DLD1 (cell line): Measurements from ENCODE around the gene HDAC9.

Experiments
- in situ Hi-C: cut with HindIII; loops from 2 replicates; pipeline ENCODE4 v1.10.0; 2017; ENCODE audit warnings: low sequenced_read_pairs

HDAC9 gene

DNA sequence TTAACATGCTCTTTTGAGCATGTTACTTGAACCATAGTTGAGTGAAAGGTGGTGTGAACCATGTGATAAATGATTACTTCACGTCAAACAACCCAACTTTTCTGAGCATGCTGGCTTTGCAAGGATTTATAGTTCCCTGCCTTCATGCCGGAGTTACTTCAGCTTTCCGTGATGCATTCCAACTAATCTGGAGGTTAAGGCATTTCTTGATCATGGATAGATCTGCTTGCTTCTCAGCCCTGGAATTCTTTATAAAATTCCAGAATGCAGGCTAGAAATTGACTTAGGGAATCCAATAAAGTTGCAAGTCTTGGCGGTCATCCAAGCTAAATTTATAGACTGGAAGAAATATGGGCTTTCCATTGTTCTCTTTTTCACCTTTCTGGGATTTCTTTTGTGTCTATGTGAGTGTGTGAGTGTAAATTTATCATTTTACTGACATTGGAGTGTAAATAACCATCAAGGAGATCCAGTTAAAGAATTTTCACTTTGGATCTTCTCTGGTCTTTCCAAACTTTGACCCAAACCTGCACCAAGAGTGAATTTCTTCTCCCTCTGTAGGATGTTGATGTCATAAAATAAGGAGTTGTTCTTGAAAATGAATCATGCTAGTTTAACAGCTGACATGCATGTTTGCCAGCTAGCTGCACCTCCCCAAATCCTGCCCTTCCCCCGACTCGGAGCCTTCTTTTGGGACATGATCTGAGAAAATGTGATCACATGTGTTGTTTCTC, 332.9 kb downstream of the HDAC9 start:
- in situ Hi-C loops, result no loop called here

DNA sequence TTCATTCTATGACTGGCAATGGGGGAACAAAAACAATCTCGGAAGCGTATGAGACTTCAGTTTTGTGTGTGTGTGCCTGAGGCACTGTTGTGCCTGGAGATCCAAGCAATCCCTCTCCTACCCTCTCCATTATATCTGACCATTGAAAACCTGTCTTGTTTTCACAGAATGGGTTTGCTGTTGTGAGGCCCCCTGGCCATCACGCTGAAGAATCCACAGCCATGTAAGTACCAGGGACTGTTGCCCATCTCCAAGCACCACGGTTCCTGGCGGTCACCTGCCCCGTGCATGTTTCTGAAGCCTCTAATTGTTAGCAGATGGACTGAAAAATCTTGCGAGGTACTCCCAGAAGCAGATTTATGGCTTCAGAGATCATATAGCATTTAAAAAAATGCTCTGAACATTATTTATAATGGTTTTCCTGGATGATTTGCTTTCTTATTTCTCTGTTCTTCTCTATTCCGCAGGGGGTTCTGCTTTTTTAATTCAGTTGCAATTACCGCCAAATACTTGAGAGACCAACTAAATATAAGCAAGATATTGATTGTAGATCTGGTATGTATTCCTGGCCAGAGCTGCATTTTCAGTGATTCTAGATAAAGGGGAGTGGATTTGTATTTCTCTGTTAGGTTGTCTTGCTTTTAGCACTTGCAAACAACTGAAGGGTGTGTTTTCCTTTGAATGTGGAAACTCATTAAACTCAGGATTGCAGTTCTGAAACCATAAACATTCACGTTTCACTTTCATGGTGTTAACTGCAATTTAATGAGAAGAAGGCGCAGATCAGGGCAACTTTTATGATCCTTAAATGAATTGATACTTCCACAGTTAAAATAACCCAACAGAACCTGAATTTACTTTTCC, 333.7 kb downstream of the HDAC9 start:
- in situ Hi-C loops, result no loop called here

DNA sequence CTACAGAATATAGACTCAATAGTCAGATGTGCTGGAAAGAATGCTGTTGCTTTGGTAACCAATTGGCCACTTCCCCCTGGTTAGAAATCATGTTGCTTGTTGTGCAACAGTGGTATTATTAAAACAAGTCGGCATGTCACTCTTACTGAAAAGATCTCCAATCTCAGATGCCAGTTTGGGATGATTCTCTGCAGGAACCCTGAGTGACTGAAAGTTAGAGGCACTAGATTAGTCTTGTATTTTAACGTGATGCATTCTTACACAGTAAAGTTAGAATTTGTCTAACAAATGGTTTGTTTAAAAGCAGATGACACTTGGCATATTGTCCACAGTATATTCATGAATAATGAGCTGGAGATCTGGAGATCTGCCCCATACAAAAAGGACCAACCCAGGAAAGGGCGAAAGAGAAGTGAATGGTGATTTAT, 334.3 kb downstream of the HDAC9 start:
- in situ Hi-C loops, result no loop called here

DNA sequence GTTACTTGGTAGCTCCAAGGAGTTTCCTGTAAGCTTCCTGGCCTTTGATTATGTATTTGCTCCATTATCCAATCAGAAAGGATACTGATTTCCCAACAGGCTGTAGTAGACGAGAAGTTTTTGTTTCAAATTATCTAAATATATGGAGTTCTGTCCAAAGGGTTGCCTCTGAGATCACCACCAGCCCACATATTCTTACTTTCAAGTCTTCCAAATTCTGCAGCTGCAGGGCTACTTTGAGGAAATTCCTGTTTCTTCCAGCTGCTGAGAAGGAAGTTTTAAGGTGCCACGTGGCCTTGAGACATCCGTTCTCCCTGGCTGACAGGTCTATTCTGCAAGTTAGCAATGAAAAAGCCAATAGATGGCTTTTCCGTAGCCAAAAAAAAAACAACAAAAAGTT, 335.9 kb downstream of the HDAC9 start:
- in situ Hi-C loops, result no loop called here

DNA sequence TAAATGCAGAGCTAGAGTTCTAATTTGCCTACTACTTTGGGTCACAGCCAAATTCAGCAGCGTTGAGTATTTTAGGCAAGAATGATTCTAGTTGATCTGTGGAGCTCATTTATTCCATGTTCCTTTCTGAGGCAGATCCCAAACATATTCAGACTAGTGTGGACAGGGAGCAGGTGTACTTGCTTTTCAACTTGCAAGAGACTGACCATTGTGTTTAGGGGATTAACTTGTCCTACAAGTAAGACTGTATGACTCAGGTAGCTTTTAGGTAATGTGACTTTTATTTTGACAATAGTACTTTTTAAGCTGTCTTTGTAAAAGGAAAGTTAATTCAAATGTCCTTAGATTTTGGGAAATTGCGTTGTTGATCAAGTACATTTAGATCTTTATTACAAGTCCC, 336.4 kb downstream of the HDAC9 start:
- in situ Hi-C loops, result no loop called here

DNA sequence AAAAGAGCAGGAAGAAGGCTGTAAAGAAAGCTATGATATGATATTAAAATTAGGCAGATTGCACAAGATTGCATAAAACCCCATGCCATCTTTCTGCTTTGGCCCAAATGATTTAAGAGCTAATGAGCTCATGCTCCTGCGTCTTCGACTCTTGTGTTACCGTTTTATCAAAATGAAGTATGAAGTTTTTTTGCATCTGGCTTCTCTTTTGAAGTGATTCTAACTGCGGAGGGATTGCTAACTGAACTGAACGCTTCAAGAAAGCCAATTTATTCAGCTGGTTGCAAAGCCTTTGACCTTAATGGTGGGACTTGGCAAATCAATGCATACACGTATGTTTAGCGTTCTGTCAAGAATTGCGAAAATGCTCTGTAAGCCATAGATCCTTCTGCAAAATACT, 339.0 kb downstream of the HDAC9 start:
- in situ Hi-C loops, result no loop called here

DNA sequence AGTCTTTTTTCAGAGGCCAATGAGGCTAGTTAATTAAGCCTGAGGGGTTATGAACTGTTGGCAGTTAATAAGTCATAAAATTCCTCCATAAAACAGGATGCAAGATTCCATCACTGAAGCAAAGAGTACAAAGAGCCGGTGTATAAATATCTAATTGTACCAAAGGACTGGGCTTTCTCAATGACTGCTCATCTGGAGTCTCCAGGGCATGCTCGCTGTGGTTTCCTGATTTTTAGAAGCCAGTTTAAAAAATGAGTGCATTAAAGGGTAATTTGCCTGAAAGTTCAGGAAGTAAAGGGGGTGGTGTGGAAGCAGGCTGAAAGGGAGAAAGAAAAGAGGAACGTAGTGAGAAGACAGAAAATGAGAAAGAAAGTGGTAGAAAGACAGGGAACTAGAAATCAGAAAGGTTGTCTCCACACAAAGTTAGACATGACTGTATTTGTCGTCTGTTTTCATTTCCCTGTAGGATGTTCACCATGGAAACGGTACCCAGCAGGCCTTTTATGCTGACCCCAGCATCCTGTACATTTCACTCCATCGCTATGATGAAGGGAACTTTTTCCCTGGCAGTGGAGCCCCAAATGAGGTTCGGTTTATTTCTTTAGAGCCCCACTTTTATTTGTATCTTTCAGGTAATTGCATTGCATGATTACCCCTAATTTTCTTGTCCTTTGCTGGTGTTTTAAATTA, 339.6 kb downstream of the HDAC9 start:
- in situ Hi-C loops, result no loop called here

DNA sequence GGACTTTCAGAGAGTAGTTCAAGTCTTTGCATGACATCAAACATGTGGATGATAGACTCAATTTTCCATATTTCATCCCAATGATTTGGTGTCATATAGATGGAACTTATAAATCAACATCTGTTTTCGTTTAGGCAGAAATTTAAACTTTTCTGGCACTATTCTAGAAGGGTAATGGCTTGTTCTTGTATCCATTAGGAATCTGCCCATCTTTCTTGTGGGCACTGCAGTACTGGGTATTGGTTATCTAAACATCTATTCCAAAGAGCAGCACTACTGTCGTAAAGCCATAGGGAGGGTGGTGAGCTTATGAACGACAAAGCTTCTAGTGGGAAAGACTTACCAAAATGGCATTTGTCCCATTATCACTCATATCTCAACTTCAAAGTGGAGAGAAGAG, 348.4 kb downstream of the HDAC9 start:
- in situ Hi-C loops, result no loop called here

DNA sequence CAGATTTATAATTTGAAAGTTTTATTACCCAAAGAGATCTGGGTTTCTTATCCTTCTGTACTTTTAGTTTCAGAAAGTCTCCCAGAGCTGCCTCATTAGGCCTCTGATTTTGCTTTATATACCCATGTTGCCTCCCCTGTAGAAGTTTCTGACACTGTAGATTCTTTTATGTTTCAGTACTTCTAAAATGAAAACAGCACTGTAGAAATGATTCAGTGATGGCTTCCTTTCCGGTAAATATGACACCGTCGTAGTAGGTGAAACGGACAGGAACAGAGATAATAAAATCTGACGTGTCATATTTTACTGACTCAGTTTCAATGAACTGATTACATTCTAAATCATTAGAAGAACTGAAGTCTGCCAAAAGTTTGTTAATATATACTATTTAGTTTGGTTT, 349.2 kb downstream of the HDAC9 start:
- in situ Hi-C loops, result no loop called here

DNA sequence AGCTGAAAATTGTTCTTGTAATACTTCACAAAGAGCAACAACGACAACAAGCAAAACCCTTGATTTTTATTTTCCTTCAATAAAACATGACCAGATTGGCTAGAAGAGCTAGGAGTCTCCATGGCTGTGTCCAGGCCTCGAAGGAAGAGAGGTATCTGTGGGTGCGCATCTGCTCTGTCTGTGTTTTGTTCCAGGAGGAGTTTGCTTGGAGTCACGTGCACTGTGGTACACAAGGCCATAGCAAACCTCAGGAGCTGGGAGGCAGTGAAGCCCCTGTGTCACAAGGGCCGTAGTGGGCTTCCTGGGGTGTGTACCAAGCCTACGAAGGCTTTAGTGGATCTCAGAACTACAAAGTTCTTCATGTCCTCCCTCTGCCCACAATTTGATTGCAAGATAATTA, 350.2 kb downstream of the HDAC9 start:
- in situ Hi-C loops, result no loop called here

DNA sequence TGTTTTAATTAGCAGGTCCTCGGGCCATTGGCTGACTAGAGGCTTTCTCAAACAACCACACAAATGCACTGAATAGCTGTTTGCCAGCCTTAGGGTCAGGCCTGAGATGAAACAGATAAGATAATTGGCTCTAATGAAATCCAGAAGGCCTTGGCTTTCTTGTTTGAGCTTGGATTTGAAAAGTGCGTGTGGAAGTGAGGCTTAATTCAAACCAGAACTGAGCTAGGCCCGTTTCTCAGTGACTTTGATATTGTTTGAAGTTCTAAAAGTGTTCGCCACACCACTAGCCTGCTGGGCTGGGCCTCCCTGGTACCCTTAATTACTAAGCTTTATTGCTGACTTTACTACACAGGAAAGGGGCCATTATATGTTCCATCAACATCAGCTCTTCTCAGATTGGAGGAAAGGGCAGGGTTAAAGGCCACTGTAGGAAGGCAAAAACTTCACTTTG, 351.2 kb downstream of the HDAC9 start:
- in situ Hi-C loops, result no loop called here

DNA sequence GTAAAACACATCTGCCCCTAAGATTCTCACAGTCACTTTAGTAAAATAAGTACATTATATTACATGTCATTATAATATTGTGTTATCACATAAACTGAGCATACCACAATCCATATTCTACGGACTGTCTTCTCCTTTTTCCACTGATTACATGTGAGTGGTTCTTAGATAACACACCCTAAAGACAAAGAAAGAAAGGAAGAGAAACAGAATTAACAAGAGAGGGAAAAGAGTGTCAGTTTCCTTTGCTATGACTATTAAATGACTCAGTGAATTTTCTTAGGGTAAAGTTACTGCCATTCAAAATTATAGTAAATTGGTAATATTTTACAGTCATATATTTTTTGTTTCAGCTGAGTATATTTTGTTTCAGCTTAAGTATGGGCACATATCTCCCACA, 353.6 kb downstream of the HDAC9 start:
- in situ Hi-C loops, result no loop called here

DNA sequence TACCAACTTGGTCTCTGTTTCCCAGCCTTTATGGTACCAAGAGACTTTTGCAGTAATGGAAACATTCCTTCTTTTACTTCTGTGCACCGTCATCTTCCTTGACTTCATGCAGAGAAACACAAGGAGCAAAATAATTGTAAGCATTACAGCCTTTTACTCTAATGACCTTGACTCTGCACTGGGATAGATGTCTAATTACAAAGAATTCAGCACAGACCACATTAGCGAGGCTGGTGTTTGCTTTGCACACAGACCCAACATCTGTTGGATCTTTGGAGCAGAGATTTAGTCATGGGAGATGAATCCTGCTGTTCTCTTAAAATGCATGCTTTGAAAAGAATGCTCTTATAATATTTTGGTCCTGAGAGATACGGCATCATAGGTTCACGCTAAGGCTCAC, 360.2 kb downstream of the HDAC9 start:
- in situ Hi-C loops, result no loop called here

DNA sequence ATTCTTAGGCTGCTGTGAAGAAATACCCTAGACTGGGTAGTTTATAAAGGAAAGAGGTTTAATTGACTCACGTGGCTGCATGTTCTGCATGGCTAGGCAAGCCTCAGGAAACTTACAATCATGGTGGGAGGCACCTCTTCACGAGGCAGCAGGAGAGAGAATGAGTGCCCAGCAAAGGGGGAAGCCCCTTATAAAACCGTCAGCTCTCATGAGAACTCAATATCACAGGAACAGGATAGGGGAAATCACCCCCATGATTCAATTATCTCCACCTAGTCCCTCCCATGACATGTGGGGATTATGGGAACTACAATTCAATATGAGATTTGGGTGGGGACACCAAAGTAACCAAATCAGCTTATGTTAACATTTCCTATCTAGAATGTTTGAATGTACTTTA, 362.7 kb downstream of the HDAC9 start:
- in situ Hi-C loops, result no loop called here

DNA sequence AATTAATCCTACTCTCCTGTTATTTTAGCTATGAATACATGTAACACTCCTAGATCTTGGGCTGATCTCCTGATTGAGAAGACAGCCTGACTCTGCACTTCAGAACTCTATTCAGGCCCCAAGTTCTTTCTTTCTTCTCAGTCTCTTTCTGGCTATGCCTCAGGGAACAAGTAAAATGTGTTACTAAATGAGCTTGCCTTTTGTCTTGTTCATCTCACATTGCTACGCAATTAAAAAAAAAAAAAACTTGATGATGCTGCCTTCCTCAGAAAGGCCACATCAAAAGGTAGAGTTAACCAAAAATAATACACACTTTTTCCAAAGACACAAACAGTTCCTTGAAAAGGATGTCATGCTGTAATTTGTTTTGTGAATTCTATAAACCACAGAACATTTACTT, 363.8 kb downstream of the HDAC9 start:
- in situ Hi-C loops, result no loop called here

DNA sequence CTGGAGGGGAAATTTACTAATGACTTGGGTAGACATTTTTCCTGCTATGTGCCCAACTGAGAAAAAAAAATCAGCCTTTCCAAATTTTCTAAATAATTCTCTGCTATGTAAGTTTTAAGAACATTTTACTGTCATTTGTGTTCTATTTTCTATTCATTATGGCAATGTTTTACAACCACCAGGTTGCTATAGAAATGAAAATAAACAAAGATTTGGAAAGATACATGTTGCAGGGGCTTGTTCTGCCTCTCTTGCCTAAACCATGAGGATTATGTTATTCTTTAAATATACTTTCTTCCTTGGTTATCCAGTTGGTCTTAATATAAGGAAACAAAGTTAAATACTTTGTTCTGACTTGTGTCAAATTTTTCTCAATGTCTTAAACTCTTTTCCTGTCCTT, 364.7 kb downstream of the HDAC9 start:
- in situ Hi-C loops, result no loop called here

DNA sequence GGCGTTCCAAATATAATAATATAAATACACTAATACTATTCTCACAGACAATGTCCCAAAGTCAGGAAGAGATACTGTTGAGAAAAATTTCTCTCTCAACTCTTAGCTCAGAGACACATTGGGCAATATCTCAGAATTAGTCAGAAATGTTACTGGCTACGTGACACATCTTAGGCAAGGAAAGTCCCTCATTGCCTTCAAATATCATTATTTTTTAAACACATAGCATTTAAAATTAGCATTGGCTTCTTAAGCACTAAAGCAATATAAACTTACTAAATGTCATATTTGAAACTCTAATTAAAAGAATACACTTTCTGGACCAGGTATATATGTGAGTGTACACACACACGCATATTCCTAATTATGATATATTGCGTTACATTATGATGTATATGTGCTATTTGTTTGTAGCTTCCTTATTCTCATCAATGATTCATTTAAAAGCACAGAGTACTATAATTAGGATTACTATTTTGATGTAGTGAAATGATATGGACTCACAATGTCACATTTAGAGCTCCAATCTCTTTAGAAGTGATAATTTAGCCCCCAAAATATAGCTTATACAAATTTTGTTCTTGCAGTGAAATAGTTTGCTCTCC, 366.1 kb downstream of the HDAC9 start:
- in situ Hi-C loops, result no loop called here

DNA sequence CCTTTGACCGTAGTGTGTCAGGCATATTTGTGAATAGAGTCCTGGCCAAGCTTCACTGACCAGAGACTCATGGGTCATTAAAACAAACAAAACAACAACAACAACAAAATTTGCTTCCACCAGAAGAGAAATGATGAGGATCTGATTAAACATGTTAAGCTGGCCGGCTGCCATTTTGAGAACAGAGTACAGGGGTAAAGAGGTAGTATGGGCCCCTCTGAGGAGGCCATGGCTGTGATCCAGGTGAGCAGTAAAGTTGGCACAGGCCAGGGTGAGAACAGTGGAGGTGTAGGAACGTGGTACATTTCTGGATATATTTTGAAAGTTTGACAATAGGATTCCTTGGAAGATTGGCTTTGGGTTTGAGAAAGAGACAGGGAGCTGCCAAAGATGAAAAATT, 369.4 kb downstream of the HDAC9 start:
- in situ Hi-C loops, result loop anchor here (5.0 kb wide), 1 partner anchor 47 kb away; no protein-coding TSS in a partner anchor

DNA sequence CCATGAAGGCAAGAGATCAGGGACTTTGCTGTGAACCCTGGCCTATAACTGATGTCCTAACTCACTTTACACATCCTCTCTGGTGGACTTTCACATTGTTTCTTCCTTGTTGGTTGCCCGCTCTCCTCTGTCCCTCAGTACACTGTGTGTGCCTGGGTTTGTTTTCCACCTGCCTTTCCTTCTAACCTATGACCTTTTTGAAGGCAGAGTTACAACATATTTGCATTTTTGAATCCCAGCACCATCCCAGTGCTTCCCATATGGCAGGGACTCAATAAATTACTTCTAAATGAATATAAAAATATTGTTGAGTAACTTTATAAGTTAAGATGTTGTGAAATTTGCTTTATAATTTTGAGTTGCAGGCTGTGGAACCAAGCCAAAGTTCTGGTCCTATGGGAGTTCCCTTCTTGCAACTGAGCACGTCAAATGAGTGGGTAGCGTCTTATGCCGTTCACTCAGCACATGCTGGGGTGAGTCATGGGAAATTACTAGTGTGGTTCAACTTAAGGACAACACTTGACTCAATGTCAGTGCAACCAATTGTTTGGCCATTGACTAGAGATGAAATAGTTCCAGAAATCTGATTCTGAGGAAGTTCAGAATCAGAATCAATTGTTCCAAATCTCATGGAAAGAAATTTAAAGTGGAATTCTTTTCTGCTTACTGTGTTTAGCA, 370.9 kb downstream of the HDAC9 start:
- in situ Hi-C loops, result loop anchor here (5.0 kb wide), 1 partner anchor 46 kb away; no protein-coding TSS in a partner anchor

DNA sequence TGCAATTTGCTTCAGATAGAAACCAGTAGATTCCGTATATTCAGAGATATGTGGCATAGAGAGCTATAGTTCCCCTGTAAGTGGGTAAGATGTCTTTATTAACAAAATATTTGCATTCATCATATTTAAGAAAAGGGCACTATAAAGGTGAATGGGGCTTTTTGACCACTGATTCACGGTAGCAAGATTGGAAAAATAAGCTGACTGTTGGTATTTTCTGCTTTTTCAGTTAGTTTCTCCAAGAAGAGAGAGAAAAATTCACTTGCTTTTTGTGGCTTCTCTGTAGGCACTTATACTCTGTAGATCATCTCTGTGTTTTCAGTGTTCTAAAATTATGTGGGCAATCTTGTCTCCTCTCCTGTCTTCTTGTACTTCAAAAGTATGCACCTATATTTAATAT, 376.8 kb downstream of the HDAC9 start:
- in situ Hi-C loops, result no loop called here
